Measurements from ENCODE around the gene CANT1.
"Not testable (repeated sequence)": the region's sequence is repeated elsewhere in the genome, so short reads cannot be mapped to it uniquely, and the experiment has no call there.

Gene CANT1

GRCh38 chr17:78954684-78955083 lies 54.9 kb downstream of the CANT1 start:
- DNase-seq: no peak

GRCh38 chr17:78953356-78954350 lies 55.9 kb downstream of the CANT1 start:
- no peak for DNase-seq

GRCh38 chr17:78952706-78953105 lies 56.9 kb downstream of the CANT1 start:
- DNase-seq: no peak

- no peak for DNase-seq
Observed at GRCh38 chr17:78951967-78952551, 57.5 kb downstream of the CANT1 start.

GRCh38 chr17:78950870-78951269 lies 58.7 kb downstream of the CANT1 start:
- DNase-seq: no peak

GRCh38 chr17:78947235-78948149 lies 62.1 kb downstream of the CANT1 start:
- DNase-seq: no peak

- DNase-seq: no peak
Observed at GRCh38 chr17:78946631-78947030, 62.9 kb downstream of the CANT1 start.

GRCh38 chr17:78946131-78946530 lies 63.4 kb downstream of the CANT1 start:
- no peak for DNase-seq

GRCh38 chr17:78945455-78945854 lies 64.1 kb downstream of the CANT1 start:
- DNase-seq: not testable (repeated sequence)

- DNase-seq: no peak
Observed at GRCh38 chr17:78944956-78945355, 64.6 kb downstream of the CANT1 start.

GRCh38 chr17:78944026-78944425 lies 65.5 kb downstream of the CANT1 start:
- DNase-seq: no peak

All from NCI-H1105 treated with DMSO at 0.1 percent for 48 hours (cell line).